Endothelial cell of umbilical vein (primary cell): ENCODE results near the gene COQ5.

Experiments
- CTCF ChIP-seq, 2 donors: IDR thresholded peaks; 1 replicate in 1 of 2; 2 replicates in 1 of 2; pipeline ENCODE4 v1.5.1; 2011; ENCODE audit warnings: low read length in 2 of 2, mild to moderate bottlenecking in 2 of 2, moderate library complexity in 2 of 2, control low read depth in 1 of 2, inconsistent platforms in 1 of 2, low read depth in 1 of 2; ENCODE audit not compliant: insufficient read depth in 1 of 2; ENCODE audit errors: extremely low read depth in 1 of 2
- EZH2 ChIP-seq: IDR thresholded peaks from 2 replicates; pipeline ENCODE4 v1.6.1; 2012; ENCODE audit warnings: borderline replicate concordance, low read depth, mild to moderate bottlenecking, moderate library complexity, low read length, inconsistent platforms; ENCODE audit not compliant: severe bottlenecking
- GATA2 ChIP-seq: IDR thresholded peaks from 2 replicates; pipeline ENCODE4 v1.7.0; 2011; ENCODE audit warnings: low read depth, mild to moderate bottlenecking, moderate library complexity, mixed read lengths, low read length; ENCODE audit not compliant: insufficient read length, insufficient read depth
- JUN ChIP-seq: IDR thresholded peaks from 2 replicates; pipeline ENCODE4 v1.6.1; 2011; ENCODE audit warnings: borderline replicate concordance, low read depth; ENCODE audit not compliant: insufficient read length, insufficient read depth
- MAX ChIP-seq: IDR thresholded peaks from 2 replicates; pipeline ENCODE4 v1.6.1; 2011; ENCODE audit not compliant: insufficient read depth, insufficient read length
- POLR2A ChIP-seq: IDR thresholded peaks from 2 replicates; pipeline ENCODE4 v1.6.1; 2012; ENCODE audit warnings: low read depth, mild to moderate bottlenecking, control low read depth, low read length
- POLR2AphosphoS5 ChIP-seq: IDR thresholded peaks from 2 replicates; pipeline ENCODE4 v1.6.1; 2012; ENCODE audit warnings: low read depth, mild to moderate bottlenecking, control low read depth, low read length, moderate library complexity; ENCODE audit not compliant: insufficient read depth

GRCh38 chr12:120542166-120542565 is 13.2 kb upstream of the COQ5 start:
- TF ChIP-seq CTCF (IDR thresholded peaks at IDR 0.05; ENCODE audit: extremely low read depth in 1 of 2, insufficient read depth in 1 of 2, low read depth in 1 of 2, low read length in 2 of 2) (no peak), JUN (no peak), EZH2 (no peak), GATA2 (no peak), POLR2A (no peak), MAX (no peak), POLR2AphosphoS5 (no peak)
